NCI-H2196 treated with DMSO at 0.1 percent for 48 hours (cell line): ENCODE measurements around the gene RPS6KB2.
A peak's percentile ranks its signal among the peaks of the same experiment; 100 is the strongest.

Source experiments
- DNase-seq: peaks from one replicate; lab custom pipeline; 2025; ENCODE audit not compliant: unreplicated experiment; lab: John Stamatoyannopoulos, UW

RPS6KB2 gene

GRCh38 chr11:67410369-67410831, 17.9 kb upstream of the RPS6KB2 start:
- no peak for DNase-seq

- DNase-seq, result no peak
Measured at GRCh38 chr11:67410984-67411784, 17.1 kb upstream of the RPS6KB2 start.

GRCh38 chr11:67411785-67412152, 16.5 kb upstream of the RPS6KB2 start:
- DNase-seq, result no peak

GRCh38 chr11:67412495-67413179, 15.7 kb upstream of the RPS6KB2 start:
- DNase-seq, result no peak

GRCh38 chr11:67413266-67413849, 14.9 kb upstream of the RPS6KB2 start:
- DNase-seq, result no peak

- no peak for DNase-seq
Measured at GRCh38 chr11:67415501-67416304, 12.6 kb upstream of the RPS6KB2 start, which contains the start of gene CARNS1. Gene CARNS1, plus strand, starts transcription at chr11:67415678. Its CDS starts 522 bp downstream, at chr11:67416200.

GRCh38 chr11:67416416-67417335, 11.6 kb upstream of the RPS6KB2 start:
- peak; percentile 56 for DNase-seq

GRCh38 chr11:67417425-67417824, 10.9 kb upstream of the RPS6KB2 start:
- DNase-seq, result no peak

- no peak for DNase-seq
Measured at GRCh38 chr11:67418476-67419281, 9.6 kb upstream of the RPS6KB2 start.

- no peak for DNase-seq
Measured at GRCh38 chr11:67419325-67420049, 8.8 kb upstream of the RPS6KB2 start.

GRCh38 chr11:67420147-67420645, 8.1 kb upstream of the RPS6KB2 start:
- no peak for DNase-seq

GRCh38 chr11:67420646-67421429, 7.5 kb upstream of the RPS6KB2 start:
- peak; percentile 77 for DNase-seq

GRCh38 chr11:67421430-67422031, 6.8 kb upstream of the RPS6KB2 start:
- no peak for DNase-seq

- no peak for DNase-seq
Measured at GRCh38 chr11:67422891-67423290, 5.4 kb upstream of the RPS6KB2 start.

GRCh38 chr11:67423466-67423865, 4.8 kb upstream of the RPS6KB2 start:
- no peak for DNase-seq

GRCh38 chr11:67423891-67424613, 4.2 kb upstream of the RPS6KB2 start:
- DNase-seq, result no peak
